BLaER1 treated with 17β-estradiol and CSF1 and Interleukin-3, amounts not matched to agents 10 nM and 100 nM (cell line): ENCODE data around the gene UPB1.
"Not testable (repeated sequence)": the region's sequence is repeated elsewhere in the genome, so short reads cannot be mapped to it uniquely, and the experiment has no call there.

Experiments
- H3K27ac ChIP-seq, 11 experiments: shearing (Covaris generic); formaldehyde crosslinking; 2 replicates each; pipeline ENCODE4 v1.8.1; 2022
- H3K27me3 ChIP-seq, 11 experiments: shearing (Covaris generic); formaldehyde crosslinking; 2 replicates each; pipeline ENCODE4 v1.8.1; 2022
- H3K36me3 ChIP-seq, 11 experiments: shearing (Covaris generic); formaldehyde crosslinking; 2 replicates each; pipeline ENCODE4 v1.8.1; 2022
- H3K4me1 ChIP-seq, 10 experiments: shearing (Covaris generic); formaldehyde crosslinking; 2 replicates each; pipeline ENCODE4 v1.8.1; 2022
- H3K4me2 ChIP-seq, 11 experiments: shearing (Covaris generic); formaldehyde crosslinking; 2 replicates each; pipeline ENCODE4 v1.8.1; 2022
- H3K4me3 ChIP-seq, 10 experiments: shearing (Covaris generic); formaldehyde crosslinking; 2 replicates each; pipeline ENCODE4 v1.8.1; 2022
- H3K9ac ChIP-seq, 11 experiments: shearing (Covaris generic); formaldehyde crosslinking; 2 replicates each; pipeline ENCODE4 v1.8.1; 2022
- H3K9me3 ChIP-seq, 11 experiments: shearing (Covaris generic); formaldehyde crosslinking; replicated peaks in 1 of 11; 2 replicates each; pipeline ENCODE4 v1.8.1; 2022
- H4K20me1 ChIP-seq, 11 experiments: shearing (Covaris generic); formaldehyde crosslinking; 2 replicates each; pipeline ENCODE4 v1.8.1; 2022
- Cebpa-rat ChIP-seq, 11 experiments: shearing (Covaris generic); IDR thresholded peaks; 2 replicates each; pipeline ENCODE4 v1.8.1; 2022

The UPB1 gene

DNA sequence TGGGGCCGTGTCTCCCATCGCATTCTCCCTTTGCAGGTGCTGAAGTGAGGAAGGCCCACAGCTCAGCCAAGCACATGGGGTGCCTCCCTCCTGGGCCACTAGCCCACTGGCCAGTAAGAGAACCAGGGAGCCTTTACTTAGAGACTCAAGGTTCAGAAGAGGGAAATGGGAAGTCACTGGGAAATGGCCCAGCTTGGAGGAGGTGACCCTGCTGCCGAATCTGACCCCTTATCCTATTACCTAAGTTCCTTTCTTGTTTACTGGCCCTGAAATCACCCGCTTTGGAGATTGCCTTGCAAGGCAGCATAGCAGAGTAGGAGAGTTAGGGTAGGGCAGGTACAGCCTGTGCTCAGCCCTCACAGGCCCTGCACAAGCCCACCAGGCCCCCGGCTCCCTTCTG lies 24.4 kb downstream of the UPB1 start:
- Histone ChIP-seq H3K27ac (peak overlapping the region in 10 of 11 experiments; percentile 7 to 100 (median 63); a peak in 18 of 22 replicates), H3K9ac (peak overlapping the region in 10 of 11 experiments; percentile 14 to 70 (median 51); a peak in 16 of 22 replicates), H3K9me3 (no peaks in the 10 kb centered on the region), H3K4me1 (peaks cover 82 to 100% (median 95%) of the 10 kb centered on the region in 10 experiments), H3K4me3 (peak overlapping the region in 2 of 10 experiments; percentile 2 to 6; a peak in 1 of 20 replicates), H3K36me3 (peaks cover 0 to 15% (median 0%) of the 10 kb centered on the region in 11 experiments; a peak in 5 of 22 replicates), H3K4me2 (peak overlapping the region; percentile 73 to 96 (median 88)), H3K27me3 (no peaks in the 10 kb centered on the region), H4K20me1 (no peaks in the 10 kb centered on the region)
- TF ChIP-seq Cebpa-rat (IDR thresholded peaks at IDR 0.05) = no peak

DNA sequence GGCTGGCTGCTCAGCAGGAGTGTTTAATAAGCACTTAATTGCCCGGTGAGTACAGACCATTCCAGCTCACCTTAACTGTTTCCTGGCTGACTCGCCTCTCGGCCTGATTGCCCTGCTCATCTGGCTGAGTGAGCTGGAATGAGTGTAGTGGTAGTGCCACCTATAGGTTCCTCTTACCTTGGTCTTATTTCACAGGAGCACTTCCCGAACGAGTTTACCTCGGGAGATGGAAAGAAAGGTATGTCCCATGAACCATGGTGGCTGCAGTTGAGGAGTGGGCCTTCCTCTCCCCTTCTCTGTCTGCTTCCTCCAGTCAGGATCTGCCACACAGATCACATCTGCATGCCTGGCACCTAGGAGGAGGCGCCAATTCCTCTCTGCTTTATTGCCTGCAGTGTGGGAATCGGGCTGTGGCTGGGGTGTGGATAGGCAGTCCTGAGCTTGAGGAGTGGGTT lies 26.7 kb downstream of the UPB1 start:
- TF ChIP-seq Cebpa-rat (IDR thresholded peaks at IDR 0.05) = no peak
- Histone ChIP-seq H3K36me3 (peaks cover 0 to 18% (median 0%) of the 10 kb centered on the region in 11 experiments; a peak in 2 of 22 replicates), H3K4me2 (peak overlapping the region; percentile 29 to 96 (median 48)), H3K4me3 (no peak overlapping the region), H3K9me3 (no peaks in the 10 kb centered on the region), H3K27ac (peak overlapping the region in 6 of 11 experiments; percentile 26 to 99 (median 34); a peak in 7 of 22 replicates), H3K27me3 (no peaks in the 10 kb centered on the region), H3K4me1 (peaks cover 61 to 90% (median 74%) of the 10 kb centered on the region in 10 experiments), H3K9ac (peak overlapping the region in 8 of 11 experiments; percentile 0 to 37 (median 19); a peak in 6 of 22 replicates), H4K20me1 (no peaks in the 10 kb centered on the region)

DNA sequence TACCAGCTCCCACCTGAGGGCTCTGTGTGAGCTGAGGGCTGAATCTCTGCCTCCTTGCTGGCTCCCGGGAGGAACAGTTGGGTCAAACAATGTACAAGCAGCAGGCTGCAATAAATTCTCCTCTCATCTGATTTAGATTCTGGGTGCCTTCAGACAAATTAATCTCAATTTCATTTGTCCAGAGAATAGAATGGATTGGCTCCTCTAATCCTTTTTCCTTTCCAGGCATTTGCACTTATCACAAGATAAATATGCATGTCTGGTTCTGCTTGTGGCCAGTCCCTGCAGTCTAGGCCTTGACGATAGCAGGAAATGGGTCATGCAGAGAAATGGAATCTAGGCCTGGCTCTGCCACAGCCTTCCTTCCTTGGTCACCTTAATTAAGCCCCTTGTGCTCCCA lies 28.7 kb downstream of the UPB1 start:
- TF ChIP-seq Cebpa-rat (IDR thresholded peaks at IDR 0.05) = no peak
- H3K27ac ChIP-seq = peak overlapping the region in 8 of 11 experiments; percentile 19 to 69 (median 42); a peak in 13 of 22 replicates
- H3K9me3 ChIP-seq = no peaks in the 10 kb centered on the region
- peaks cover 41 to 69% (median 53%) of the 10 kb centered on the region in 10 experiments for H3K4me1 ChIP-seq
- no peaks in the 10 kb centered on the region for H4K20me1 ChIP-seq
- H3K4me2 ChIP-seq = peak overlapping the region in 9 of 11 experiments; percentile 17 to 96 (median 46); a peak in 12 of 22 replicates
- H3K4me3 ChIP-seq = no peak overlapping the region
- no peaks in the 10 kb centered on the region for H3K27me3 ChIP-seq
- peaks cover 0 to 25% (median 0%) of the 10 kb centered on the region in 11 experiments; a peak in 3 of 22 replicates for H3K36me3 ChIP-seq
- peak overlapping the region in 9 of 11 experiments; percentile 5 to 59 (median 45); a peak in 12 of 22 replicates for H3K9ac ChIP-seq

DNA sequence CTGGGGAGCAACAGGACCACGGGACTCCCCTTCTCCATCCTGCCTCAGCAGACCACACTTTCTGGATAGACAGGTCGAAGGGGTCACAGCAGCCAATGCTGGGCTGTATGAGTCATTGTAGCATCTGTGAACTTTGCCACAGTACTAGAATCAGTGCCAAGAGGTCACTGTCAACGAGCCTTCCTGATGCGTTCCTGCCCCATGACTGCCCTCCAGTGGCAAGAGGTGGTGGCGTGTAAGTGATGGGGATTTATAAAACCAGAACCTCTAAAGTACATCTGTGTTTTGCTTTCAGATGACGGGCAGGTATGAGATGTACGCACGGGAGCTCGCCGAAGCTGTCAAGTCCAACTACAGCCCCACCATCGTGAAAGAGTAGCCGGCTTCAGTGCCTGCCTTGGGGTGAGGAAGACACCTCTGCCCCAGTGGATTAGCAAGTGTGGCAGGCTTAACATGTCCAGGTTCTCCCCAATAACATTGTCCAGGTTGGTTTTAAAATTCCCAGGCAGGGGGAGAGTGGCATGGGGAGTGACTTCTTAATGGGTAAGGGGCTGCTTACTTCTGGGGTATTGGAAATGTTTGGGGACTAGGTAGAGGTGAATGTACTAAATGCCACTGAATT lies 30.4 kb downstream of the UPB1 start:
- H3K9ac ChIP-seq = 0 out of 22 replicates have a peak overlapping the region, but pooled peaks of 3 of the 11 experiments have one; percentile 4 to 19 (median 17)
- no peak for TF ChIP-seq Cebpa-rat (IDR thresholded peaks at IDR 0.05)
- peak overlapping the region in 3 of 11 experiments; percentile 2 to 36 (median 23); a peak in 2 of 22 replicates for H3K27ac ChIP-seq
- H3K27me3 ChIP-seq = no peaks in the 10 kb centered on the region
- H4K20me1 ChIP-seq = no peaks in the 10 kb centered on the region
- H3K9me3 ChIP-seq = no peaks in the 10 kb centered on the region
- peaks cover 0 to 25% (median 0%) of the 10 kb centered on the region in 11 experiments; a peak in 3 of 22 replicates for H3K36me3 ChIP-seq
- H3K4me1 ChIP-seq = peaks cover 24 to 53% (median 37%) of the 10 kb centered on the region in 10 experiments
- no peak overlapping the region for H3K4me3 ChIP-seq
- peak overlapping the region in 6 of 11 experiments; percentile 26 to 51 (median 38); a peak in 8 of 22 replicates for H3K4me2 ChIP-seq

DNA sequence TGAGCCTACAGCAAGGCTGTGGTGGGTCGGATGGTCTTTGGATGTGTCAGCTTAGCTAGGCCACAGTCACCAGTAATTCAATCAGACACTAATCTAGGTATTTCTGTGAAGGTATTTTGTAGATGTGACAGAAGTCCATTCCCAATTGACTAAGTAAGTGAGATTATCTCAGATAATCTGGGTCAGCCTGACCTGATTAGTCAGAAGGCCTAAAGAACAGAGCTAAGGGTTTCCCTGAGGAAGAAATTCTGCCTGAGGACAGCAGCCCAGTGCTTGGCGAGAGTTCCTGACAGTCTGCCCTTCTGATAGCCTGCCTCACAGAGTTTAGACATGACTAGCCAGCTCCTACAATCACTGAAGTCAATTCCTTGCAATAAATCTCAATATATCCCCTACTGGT lies 31.1 kb downstream of the UPB1 start:
- TF ChIP-seq Cebpa-rat (IDR thresholded peaks at IDR 0.05) = no peak
- Histone ChIP-seq H3K36me3 (peaks cover 0 to 25% (median 0%) of the 10 kb centered on the region in 11 experiments; a peak in 3 of 22 replicates), H3K4me1 (peaks cover 20 to 46% (median 30%) of the 10 kb centered on the region in 10 experiments), H4K20me1 (no peaks in the 10 kb centered on the region), H3K27ac (0 out of 22 replicates have a peak overlapping the region, but pooled peaks of 1 of the 11 experiments have one; percentile 2), H3K27me3 (no peaks in the 10 kb centered on the region), H3K4me3 (no peak overlapping the region), H3K9me3 (no peaks in the 10 kb centered on the region), H3K4me2 (no peak overlapping the region), H3K9ac (0 out of 22 replicates have a peak overlapping the region, but pooled peaks of 2 of the 11 experiments have one; percentile 4 to 19)

DNA sequence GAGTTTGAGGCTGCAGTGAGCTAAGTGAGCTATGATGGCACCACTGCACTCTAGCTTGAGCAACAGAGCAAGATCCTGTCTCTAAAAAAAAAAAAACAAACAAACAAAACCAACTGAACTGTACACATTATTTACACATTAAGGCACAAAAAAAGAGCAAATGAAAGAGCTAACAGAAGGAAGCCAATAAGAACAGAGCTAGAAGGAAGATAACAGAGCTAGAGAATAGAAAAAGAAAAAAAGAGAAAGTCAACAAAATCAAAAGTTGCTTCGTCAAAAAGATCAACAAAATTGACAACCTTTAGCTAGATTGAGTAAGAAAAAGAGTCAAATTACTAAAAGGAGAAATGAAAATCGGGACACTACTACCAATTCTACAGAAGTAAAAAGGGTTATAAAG lies 34.8 kb downstream of the UPB1 start:
- H3K27ac ChIP-seq = no peak overlapping the region
- no peaks in the 10 kb centered on the region for H3K27me3 ChIP-seq
- no peaks in the 10 kb centered on the region for H3K9me3 ChIP-seq
- no peak for TF ChIP-seq Cebpa-rat (IDR thresholded peaks at IDR 0.05)
- peaks cover 0 to 26% (median 0%) of the 10 kb centered on the region in 11 experiments; a peak in 3 of 22 replicates for H3K36me3 ChIP-seq
- peaks cover 0 to 9% (median 2%) of the 10 kb centered on the region in 10 experiments; a peak in 9 of 20 replicates for H3K4me1 ChIP-seq
- H3K4me3 ChIP-seq = no peak overlapping the region
- no peaks in the 10 kb centered on the region for H4K20me1 ChIP-seq
- H3K4me2 ChIP-seq = no peak overlapping the region
- H3K9ac ChIP-seq = no peak overlapping the region

DNA sequence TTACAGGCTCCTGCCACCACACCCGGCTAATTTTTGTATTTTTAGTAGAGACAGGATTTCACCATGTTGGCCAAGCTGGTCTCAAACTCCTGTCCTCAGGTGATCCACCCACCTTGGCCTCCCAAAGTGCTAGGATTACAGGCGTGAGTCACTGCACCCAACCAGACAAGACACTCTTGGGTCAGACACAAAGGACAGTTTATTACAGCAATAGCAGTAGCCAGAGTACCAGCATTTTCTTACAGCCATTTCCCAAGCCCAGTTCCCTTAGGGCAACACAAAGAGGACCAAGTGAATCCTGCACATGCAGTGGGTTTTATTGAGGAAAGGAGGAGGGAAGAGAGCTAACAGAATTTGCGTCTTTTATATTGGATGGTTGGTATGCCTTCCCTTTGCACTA lies 35.8 kb downstream of the UPB1 start:
- H3K4me2 ChIP-seq, H3K27ac ChIP-seq, H4K20me1 ChIP-seq, H3K9me3 ChIP-seq, H3K4me3 ChIP-seq, H3K9ac ChIP-seq, H3K4me1 ChIP-seq, H3K27me3 ChIP-seq: not testable (repeated sequence)
- peaks cover 0 to 24% (median 0%) of the 10 kb centered on the region in 11 experiments; a peak in 3 of 22 replicates for H3K36me3 ChIP-seq

DNA sequence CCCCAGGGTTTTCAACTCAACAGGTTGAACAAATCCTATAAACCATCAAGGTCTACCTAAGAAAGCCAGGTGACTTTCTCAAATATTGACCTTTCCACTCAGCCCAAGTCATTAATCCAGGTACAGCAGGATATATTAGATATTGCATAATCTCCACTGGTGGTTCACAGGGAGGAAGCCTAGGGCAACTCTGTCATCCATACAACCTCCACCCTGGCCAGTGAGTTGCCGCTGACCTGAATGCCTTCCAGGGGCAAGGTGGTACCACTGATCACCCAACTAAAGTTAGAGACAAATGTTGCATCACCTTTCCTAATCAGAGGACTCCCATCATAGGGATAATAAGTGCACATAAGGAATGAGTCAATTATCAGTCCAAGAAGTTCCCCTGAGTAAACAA lies 36.9 kb downstream of the UPB1 start:
- no peak overlapping the region for H3K4me2 ChIP-seq
- peak in 1 of 11 experiments; percentile 54; a peak in 2 of 22 replicates for TF ChIP-seq Cebpa-rat (IDR thresholded peaks at IDR 0.05)
- H3K9ac ChIP-seq = no peak overlapping the region
- no peaks in the 10 kb centered on the region for H4K20me1 ChIP-seq
- H3K36me3 ChIP-seq = peaks cover 0 to 33% (median 0%) of the 10 kb centered on the region in 11 experiments; a peak in 6 of 22 replicates
- H3K27me3 ChIP-seq = no peaks in the 10 kb centered on the region
- no peak overlapping the region for H3K27ac ChIP-seq
- no peaks in the 10 kb centered on the region for H3K4me1 ChIP-seq
- no peak overlapping the region for H3K4me3 ChIP-seq
- no peaks in the 10 kb centered on the region for H3K9me3 ChIP-seq

DNA sequence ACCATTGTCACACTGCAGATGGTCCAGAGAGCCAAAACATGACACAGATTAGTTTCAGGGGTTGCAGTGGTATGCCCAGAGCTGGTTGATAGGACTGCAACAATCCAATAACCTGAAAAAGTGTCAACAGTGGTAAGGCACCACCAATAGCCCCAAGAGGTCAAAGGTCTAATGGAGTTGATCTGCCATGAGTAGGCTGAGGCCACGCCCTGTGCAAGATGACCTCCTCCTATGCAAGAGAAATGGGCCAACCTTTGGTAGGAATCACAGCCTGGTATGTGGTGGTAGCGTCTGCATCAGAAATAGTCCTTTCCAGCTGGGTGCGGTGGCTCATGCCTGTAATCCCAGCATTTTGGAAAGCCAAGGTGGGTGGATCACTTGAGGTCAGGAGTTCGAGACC lies 40.2 kb downstream of the UPB1 start:
- no peak overlapping the region for H3K9ac ChIP-seq
- H3K27ac ChIP-seq = no peak overlapping the region
- peaks cover 0 to 18% (median 8%) of the 10 kb centered on the region in 10 experiments; a peak in 11 of 20 replicates for H3K4me1 ChIP-seq
- no peak overlapping the region for H3K4me3 ChIP-seq
- no peak overlapping the region for H3K4me2 ChIP-seq
- H4K20me1 ChIP-seq = peaks cover 0 to 7% (median under 1%) of the 10 kb centered on the region in 11 experiments; a peak in 9 of 22 replicates
- no peak for TF ChIP-seq Cebpa-rat (IDR thresholded peaks at IDR 0.05)
- no peaks in the 10 kb centered on the region for H3K9me3 ChIP-seq
- peaks cover 9 to 48% (median 21%) of the 10 kb centered on the region in 11 experiments for H3K36me3 ChIP-seq
- no peaks in the 10 kb centered on the region for H3K27me3 ChIP-seq
